HepG2 (cell line): ENCODE data around the gene CMTM8. TPM values are rescaled to one million over a fixed set of nuclear protein-coding genes. Genes with fewer than 3 reads are reported as not detected.

Experiments
- ATAC-seq: fragments of 200-7000 bp; cut with Tn5 transposase; 3 replicates; pipeline ENCODE4 v1.9.1; 2020; ENCODE audit warnings: mild to moderate bottlenecking, moderate library complexity
- BruUV-seq: library from RNA; stranded (reverse); fragments of 400-500 nt; replicated peaks from 2 replicates; lab custom pipeline; 2021; lab: Mats Ljungman, UMichigan
- CTCF ChIA-PET: fragments of 300-600 bp; formaldehyde crosslinking; extraction: SDS; loops from one replicate; lab custom pipeline; 2021; ENCODE audit warnings: low total read pairs, inconsistent platforms, low intra/inter-chr PET ratio; lab: Yijun Ruan, JAX
- POLR2A ChIA-PET: fragments of 350-600 bp; sonication (Branson Sonifier 250); formaldehyde crosslinking; loops from one replicate; lab custom pipeline; 2020; ENCODE audit warnings: antibody characterized with exemption, inconsistent platforms; lab: Yijun Ruan, JAX
- DNase-seq: peaks from one replicate; pipeline ENCODE4 v3.0.0-alpha.2; 2015; ENCODE audit warnings: low spot score
- FAIRE-seq: peaks from 3 replicates; lab custom pipeline; 2011; peaks lifted over from hg19 to GRCh38; lab: Jason Lieb, UNC
- H2AFZ ChIP-seq: one replicate; pipeline ENCODE4 v1.6.1; 2011; ENCODE audit warnings: low read length, inconsistent platforms
- H3K27ac ChIP-seq: fragments of 300-600 bp; 3 replicates; pipeline ENCODE4 v1.8.0; 2011; ENCODE audit warnings: mixed run types, mild to moderate bottlenecking, mixed read lengths, low read length, inconsistent platforms; ENCODE audit not compliant: insufficient read depth; ENCODE audit errors: extremely low read length
- H3K27me3 ChIP-seq, 2 experiments: fragments of 200-600 bp in 1 of 2; 2 replicates in 1 of 2; 3 replicates in 1 of 2; pipeline versions ENCODE4 v1.6.0 to v1.8.0; 2011; ENCODE audit warnings: low read length in 2 of 2, mild to moderate bottlenecking in 2 of 2, moderate library complexity in 2 of 2, inconsistent platforms in 1 of 2; ENCODE audit not compliant: insufficient read depth in 2 of 2, control insufficient read depth in 1 of 2
- H3K36me3 ChIP-seq, 2 experiments: fragments of 200-600 bp in 1 of 2; replicated peaks in 1 of 2; 2 replicates in 1 of 2; 3 replicates in 1 of 2; pipeline versions ENCODE4 v1.5.1 to v1.8.0; 2011; ENCODE audit warnings: low read length in 2 of 2, inconsistent platforms in 1 of 2; ENCODE audit not compliant: insufficient read depth in 2 of 2, control insufficient read depth in 1 of 2
- H3K4me1 ChIP-seq: 2 replicates; pipeline ENCODE4 v1.5.1; 2012; ENCODE audit warnings: low read length, inconsistent platforms; ENCODE audit not compliant: insufficient read depth
- H3K4me2 ChIP-seq: 2 replicates; pipeline ENCODE4 v1.6.0; 2011; ENCODE audit warnings: low read depth, low read length, inconsistent platforms
- H3K4me3 ChIP-seq, 3 experiments: fragments of 200-600 bp in 1 of 3; sonication (generic), shearing (Covaris generic) in 1 of 3; replicated peaks in 1 of 3; 2 replicates each; pipeline ENCODE4 v1.5.1; 2011 to 2016; ENCODE audit warnings: low read length in 3 of 3, inconsistent platforms in 2 of 3, low read depth in 2 of 3, mild to moderate bottlenecking in 2 of 3, control low read depth in 1 of 3, mixed read lengths in 1 of 3; ENCODE audit not compliant: insufficient read depth in 1 of 3
- H3K79me2 ChIP-seq: one replicate; pipeline ENCODE4 v1.6.1; 2011; ENCODE audit warnings: low read length, inconsistent platforms; ENCODE audit not compliant: insufficient read depth
- H3K9ac ChIP-seq: 2 replicates; pipeline ENCODE4 v1.6.0; 2011; ENCODE audit warnings: mild to moderate bottlenecking, low read depth, low read length, inconsistent platforms; ENCODE audit not compliant: insufficient read depth
- H3K9me3 ChIP-seq: 2 replicates; pipeline ENCODE4 v1.5.1; 2012; ENCODE audit warnings: mild to moderate bottlenecking, low read length
- H4K20me1 ChIP-seq: 2 replicates; pipeline ENCODE4 v1.6.0; 2011; ENCODE audit warnings: inconsistent platforms, mild to moderate bottlenecking, low read length, moderate library complexity; ENCODE audit not compliant: insufficient read depth
- ARID4A ChIP-seq: sonication (generic); formaldehyde crosslinking; IDR thresholded peaks from 2 replicates; pipeline ENCODE4 v1.5.0; 2020; ENCODE audit warnings: mild to moderate bottlenecking, missing genetic modification reagents, borderline replicate concordance
- HDAC2 ChIP-seq: sonication (generic); formaldehyde crosslinking; IDR thresholded peaks from 2 replicates; pipeline ENCODE4 v1.4.0; 2020; ENCODE audit warnings: missing genetic modification reagents
- HNRNPUL1 ChIP-seq: fragments of 200-400 bp; formaldehyde crosslinking; IDR thresholded peaks from 2 replicates; pipeline ENCODE4 v1.6.1; 2017; ENCODE audit warnings: low read depth, mild to moderate bottlenecking, low read length, moderate library complexity
- JUN ChIP-seq: sonication (generic); formaldehyde crosslinking; IDR thresholded peaks from 2 replicates; pipeline ENCODE4 v1.4.0; 2020; ENCODE audit warnings: mild to moderate bottlenecking, missing genetic modification reagents
- MAF1 ChIP-seq: sonication (generic); formaldehyde crosslinking; IDR thresholded peaks from 2 replicates; pipeline ENCODE4 v1.5.0; 2020; ENCODE audit warnings: missing genetic modification reagents, borderline replicate concordance
- PAF1 ChIP-seq: IDR thresholded peaks from 2 replicates; pipeline ENCODE4 v1.6.1; 2016; ENCODE audit warnings: missing genetic modification reagents, missing compliant biosample characterization
- PHF8 ChIP-seq: sonication (generic); formaldehyde crosslinking; IDR thresholded peaks from 2 replicates; pipeline ENCODE4 v1.5.0; 2020; ENCODE audit warnings: missing genetic modification reagents
- RFXANK ChIP-seq: IDR thresholded peaks from 2 replicates; pipeline ENCODE4 v1.6.1; 2016
- STAT6 ChIP-seq: sonication (generic); formaldehyde crosslinking; IDR thresholded peaks from 2 replicates; pipeline ENCODE4 v1.4.0; 2020; ENCODE audit warnings: missing genetic modification reagents, mild to moderate bottlenecking, borderline replicate concordance
- TEAD2 ChIP-seq: sonication (generic); formaldehyde crosslinking; IDR thresholded peaks from 2 replicates; pipeline ENCODE4 v1.9.0; 2021; ENCODE audit warnings: missing genetic modification reagents
- TFE3 ChIP-seq: IDR thresholded peaks from 2 replicates; pipeline ENCODE4 v1.6.1; 2016
- ZNF431 ChIP-seq: sonication (generic); formaldehyde crosslinking; IDR thresholded peaks from 2 replicates; pipeline ENCODE4 v1.9.0; 2022; ENCODE audit warnings: missing genetic modification reagents, low read depth, mild to moderate bottlenecking, borderline replicate concordance
- ZNF607 ChIP-seq: sonication (generic); formaldehyde crosslinking; IDR thresholded peaks from 2 replicates; pipeline ENCODE4 v1.5.1; 2020; ENCODE audit warnings: missing genetic modification reagents, mild to moderate bottlenecking, borderline replicate concordance
- ZNF790 ChIP-seq: sonication (generic); formaldehyde crosslinking; IDR thresholded peaks from 2 replicates; pipeline ENCODE4 v1.8.0; 2022; ENCODE audit warnings: missing genetic modification reagents, mild to moderate bottlenecking, borderline replicate concordance
- WGBS: methylation state at CpG from one replicate; pipeline ENCODE4 v1.1.6; 2017; ENCODE audit warnings: low lambda C conversion rate; 5-methylcytosine and 5-hydroxymethylcytosine counted together
- in situ Hi-C: cut with HindIII; loops from 2 replicates; pipeline ENCODE4 v1.10.0; 2017; ENCODE audit warnings: low pct_unique_long_range_greater_than_20kb; ENCODE audit not compliant: extremely low pct_ligation_motif_present
- intact Hi-C: fragments of 100-400 bp; cut with micrococcal nuclease; formaldehyde crosslinking; loops from one replicate; pipeline ENCODE4 v1.10.0; 2022; ENCODE audit not compliant: unreplicated experiment
- polyA plus RNA-seq, 8 experiments: library from polyadenylated mRNA; depleted of rRNA in 3 of 8; stranded (reverse) in 7 of 8; unstranded in 1 of 8; fragments of >200 nt; fragmentation: Illumina TruSeq in 4 of 8; extraction: Trizol in 4 of 8; gene quantifications; 2 replicates each; pipeline versions ENCODE4 v1.2.1 to v1.2.3, GENCODE V29; 2011 to 2016; ENCODE audit warnings: low read depth in 4 of 8, missing spikeins in 1 of 8, mixed read lengths in 1 of 8; ENCODE audit not compliant: insufficient read depth in 1 of 8
- total RNA-seq, 5 experiments: library from RNA; depleted of rRNA; stranded (reverse); fragments of >200 nt; fragmentation: Illumina TruSeq; extraction: Trizol; gene quantifications; 2 replicates each; pipeline ENCODE4 v1.2.3, GENCODE V29; 2016; ENCODE audit warnings: low read depth in 1 of 5
- TF ChIP-seq, protein P1 (sequence below): sonication (generic); formaldehyde crosslinking; IDR thresholded peaks from 2 replicates; pipeline ENCODE4 v1.5.0; 2020; ENCODE audit warnings: missing genetic modification reagents

The CMTM8 gene
- total and polyA plus RNA-seq, 2 of the 13 experiments (the other 11 are each of a cell fraction or from before 2014, with no cell fraction given): 8.9 to 15.8 TPM

DNA sequence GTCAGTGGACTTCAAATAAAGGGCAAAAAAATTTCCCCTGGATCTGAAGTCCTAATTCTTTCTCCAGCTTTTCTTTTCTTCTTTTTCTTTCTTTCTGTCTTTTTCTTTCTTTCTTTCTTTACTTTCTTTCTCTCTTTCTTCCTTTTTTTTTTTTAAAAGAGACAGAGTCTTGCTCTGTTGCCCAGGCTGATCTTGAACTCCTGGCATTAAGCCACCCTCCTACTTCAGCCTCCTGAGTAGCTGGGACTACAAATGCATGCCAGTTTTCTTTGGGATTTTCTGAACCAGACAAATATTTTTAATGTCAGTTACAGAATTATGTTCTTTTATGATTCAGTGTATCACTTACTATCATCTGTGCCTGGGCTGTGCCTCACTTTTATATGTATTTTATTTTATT, 45.4 kb upstream of the CMTM8 start (continued):
- TF ChIP-seq PAF1 (CRISPR knock-in tag): no peak

- Histone ChIP-seq H2AFZ (no peak overlapping the region), H3K27ac (no peak overlapping the region), H3K9ac (no peak overlapping the region), H3K9me3 (no peaks in the 10 kb centered on the region)
- intact Hi-C loops: no loop called here
- DNase-seq: no peak
- TF ChIP-seq, protein P1, sequence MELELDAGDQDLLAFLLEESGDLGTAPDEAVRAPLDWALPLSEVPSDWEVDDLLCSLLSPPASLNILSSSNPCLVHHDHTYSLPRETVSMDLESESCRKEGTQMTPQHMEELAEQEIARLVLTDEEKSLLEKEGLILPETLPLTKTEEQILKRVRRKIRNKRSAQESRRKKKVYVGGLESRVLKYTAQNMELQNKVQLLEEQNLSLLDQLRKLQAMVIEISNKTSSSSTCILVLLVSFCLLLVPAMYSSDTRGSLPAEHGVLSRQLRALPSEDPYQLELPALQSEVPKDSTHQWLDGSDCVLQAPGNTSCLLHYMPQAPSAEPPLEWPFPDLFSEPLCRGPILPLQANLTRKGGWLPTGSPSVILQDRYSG (CRISPR knock-in tag): no peak
- TF ChIP-seq STAT6 (CRISPR knock-in tag) (no peak), PHF8 (CRISPR knock-in tag) (no peak), MAF1 (no peak), JUN (CRISPR knock-in tag) (no peak), ARID4A (CRISPR knock-in tag) (no peak), ZNF607 (CRISPR knock-in tag) (no peak), ZNF431 (CRISPR knock-in tag) (no peak), ZNF790 (no peak), RFXANK (no peak), HDAC2 (CRISPR knock-in tag) (no peak), TEAD2 (no peak), HNRNPUL1 (no peak), TFE3 (CRISPR knock-in tag) (no peak)
- TF ChIP-seq, all 625 proteins: peak for 0
- in situ Hi-C loops: no loop called here
- POLR2A ChIA-PET: no interaction called here
- CTCF ChIA-PET: no interaction called here
- no peaks in the 10 kb centered on the region for H3K36me3 ChIP-seq
- 67% methylated on average over 1 of the region's 1 CpG for WGBS
- ATAC-seq: no peak
- no peak overlapping the region for H3K4me2 ChIP-seq
- no peak overlapping the region for H3K4me3 ChIP-seq
- peaks cover 0 to 7% of the 10 kb centered on the region in 2 experiments; a peak in 2 of 5 replicates for H3K27me3 ChIP-seq
- H3K4me1 ChIP-seq: peaks cover 25% of the 10 kb centered on the region
- H4K20me1 ChIP-seq: no peaks in the 10 kb centered on the region
- no peak for FAIRE-seq
- H3K79me2 ChIP-seq: no peaks in the 10 kb centered on the region
- no TSS peak for BruUV-seq
Observed at GRCh38 chr3:32194653-32195052, 43.8 kb upstream of the CMTM8 start.
